GM19463 (cell line): ENCODE results near the gene CENPN.

ENCODE experiments used
- ATAC-seq: cut with Tn5 transposase; IDR thresholded peaks from one replicate; pipeline ENCODE4 v1.9.1; 2021; ENCODE audit warnings: mild to moderate bottlenecking, moderate library complexity; ENCODE audit not compliant: unreplicated experiment

Gene CENPN

DNA sequence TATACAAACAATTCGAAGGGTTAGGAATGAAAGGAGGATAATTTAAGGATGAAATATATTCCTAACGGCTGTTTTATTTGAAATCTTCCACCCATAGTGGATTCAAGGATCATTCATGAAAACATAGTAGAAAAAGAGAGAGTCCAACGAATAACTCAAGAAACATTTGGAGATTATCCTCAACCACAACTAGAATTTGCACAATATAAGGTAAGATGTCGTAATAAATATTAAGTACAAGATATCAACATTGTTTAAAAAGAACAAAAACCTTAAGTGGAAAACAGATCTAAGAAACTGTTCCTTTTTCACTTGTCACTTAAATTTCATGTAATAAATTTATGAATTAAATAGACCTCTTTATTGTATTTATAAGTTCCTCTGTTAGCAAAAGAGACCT is 19.4 kb downstream of the CENPN start:
- no peak for ATAC-seq

DNA sequence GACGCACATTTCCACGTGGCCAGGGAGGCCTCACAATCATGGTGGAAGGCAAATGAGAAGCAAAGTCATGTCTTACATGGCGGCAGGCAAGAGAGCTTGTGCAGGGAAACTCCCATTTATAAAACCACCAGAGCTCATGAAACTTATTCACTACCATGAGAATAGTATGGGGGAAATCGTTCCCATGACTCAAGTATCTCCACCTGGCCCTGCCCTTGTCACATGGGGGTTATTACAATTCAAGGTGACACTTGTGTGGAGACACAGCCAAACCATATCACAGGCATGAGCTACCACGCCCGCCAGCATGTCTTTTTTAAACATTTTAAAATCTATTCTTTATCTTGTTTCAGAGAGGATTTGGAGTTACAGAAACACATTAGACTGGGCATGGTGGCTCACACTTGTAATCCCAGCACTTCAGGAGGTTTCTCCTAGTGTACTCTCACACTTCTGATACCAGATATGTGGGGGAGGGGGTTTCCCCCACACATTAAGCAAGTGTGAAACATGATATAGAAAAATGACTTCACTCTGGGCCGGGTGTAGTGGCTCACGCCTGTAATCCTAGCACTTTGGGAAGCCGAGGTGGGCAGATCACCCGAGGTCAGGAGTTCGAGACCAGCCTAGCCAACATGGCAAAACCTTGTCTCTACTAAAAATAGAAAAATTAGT is 23.1 kb downstream of the CENPN start:
- ATAC-seq = no peak

DNA sequence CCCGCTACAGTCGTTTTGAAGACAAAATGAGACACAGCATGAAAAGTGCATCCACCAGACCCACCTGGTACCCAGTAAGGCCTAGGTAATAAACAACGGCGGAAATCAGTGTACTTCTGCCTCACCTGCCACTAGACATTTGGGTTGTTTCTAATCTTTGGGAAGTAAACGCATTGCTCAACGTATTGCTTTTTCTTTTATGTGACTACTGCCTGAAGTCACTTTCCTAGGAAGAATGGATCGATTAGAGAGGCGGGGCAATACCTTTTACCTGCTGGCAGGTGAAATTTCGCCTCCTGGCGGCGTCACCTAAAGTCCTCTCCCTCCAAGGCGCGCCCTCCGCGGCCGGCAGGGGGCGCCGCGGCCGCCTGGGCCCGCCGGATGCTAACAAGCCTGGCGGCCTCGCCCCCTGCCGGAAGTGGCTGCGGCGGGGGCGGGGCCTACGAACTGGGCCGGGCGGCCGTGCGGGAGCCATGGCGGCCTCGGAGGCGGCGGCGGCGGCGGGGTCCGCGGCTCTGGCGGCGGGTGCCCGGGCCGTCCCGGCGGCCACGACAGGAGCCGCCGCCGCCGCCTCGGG is 28.5 kb downstream of the CENPN start, which contains the start of gene ATMIN:
Gene ATMIN, plus strand, starts transcription at position 445 of the 577 bp plus-strand sequence. Its CDS starts 29 bp downstream, at position 474.
- peak; percentile 89 for ATAC-seq

DNA sequence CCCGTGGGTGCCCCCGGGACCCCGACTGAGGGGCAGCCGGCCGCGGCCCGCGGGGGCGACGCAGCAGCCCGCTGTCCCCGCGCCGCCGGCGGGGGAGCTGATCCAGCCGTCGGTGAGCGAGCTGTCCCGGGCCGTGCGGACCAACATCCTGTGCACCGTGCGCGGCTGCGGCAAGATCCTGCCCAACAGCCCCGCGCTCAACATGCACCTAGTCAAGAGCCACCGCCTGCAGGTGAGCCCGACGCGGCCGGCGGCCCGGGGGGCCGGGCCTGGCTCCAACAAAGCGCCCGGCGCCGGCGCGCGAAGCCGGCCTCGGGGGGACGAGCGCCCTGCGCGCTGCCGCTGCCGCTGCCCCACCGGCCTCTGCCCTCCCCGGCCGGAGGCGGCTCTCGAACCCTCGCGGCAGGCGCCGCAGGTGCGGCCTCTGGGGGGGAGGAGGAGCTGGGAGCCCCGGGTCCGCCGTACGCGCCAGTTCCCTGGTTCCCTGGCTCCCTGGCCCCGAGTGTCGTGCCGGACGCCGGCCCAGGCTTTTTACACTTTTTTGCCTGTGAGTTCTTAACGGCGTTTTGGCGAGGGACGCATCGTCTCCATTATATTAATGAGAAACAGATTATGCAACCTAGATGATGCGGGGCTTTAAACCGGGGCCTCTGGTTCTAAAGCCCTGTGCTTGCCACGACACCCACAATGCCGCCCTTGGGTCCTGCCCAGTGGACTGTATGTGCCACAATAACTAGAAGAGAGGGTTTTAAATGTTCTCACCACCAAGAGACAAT is 29.1 kb downstream of the CENPN start:
- ATAC-seq = peak; percentile 49

DNA sequence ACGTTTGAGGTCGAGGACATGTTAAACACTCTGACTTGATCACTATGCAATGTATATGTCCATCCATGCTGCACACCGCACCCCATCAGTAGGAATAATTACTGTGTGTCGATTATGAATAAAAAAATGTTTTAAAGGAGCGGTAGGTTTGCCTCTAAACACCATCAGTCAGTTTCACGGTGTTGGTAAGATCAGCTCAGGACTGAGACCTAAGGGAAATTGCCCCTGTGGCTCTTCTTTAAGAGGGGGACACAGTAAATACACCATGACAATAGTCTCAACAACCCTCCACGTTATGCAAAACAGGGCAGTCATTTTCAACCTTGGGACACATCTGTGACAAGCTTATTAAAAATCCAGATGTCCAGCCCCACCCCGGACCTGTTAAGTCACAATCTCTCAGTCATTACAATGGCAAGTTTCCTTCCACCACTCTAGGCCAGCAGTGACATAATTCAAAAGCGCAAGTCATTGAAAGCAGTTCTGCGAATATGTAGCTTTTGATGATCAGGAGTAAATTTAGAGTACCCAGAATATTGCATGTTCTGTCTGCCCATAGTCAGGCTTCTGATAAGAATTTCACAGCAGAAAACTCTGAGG is 29.8 kb downstream of the CENPN start:
- no peak for ATAC-seq

DNA sequence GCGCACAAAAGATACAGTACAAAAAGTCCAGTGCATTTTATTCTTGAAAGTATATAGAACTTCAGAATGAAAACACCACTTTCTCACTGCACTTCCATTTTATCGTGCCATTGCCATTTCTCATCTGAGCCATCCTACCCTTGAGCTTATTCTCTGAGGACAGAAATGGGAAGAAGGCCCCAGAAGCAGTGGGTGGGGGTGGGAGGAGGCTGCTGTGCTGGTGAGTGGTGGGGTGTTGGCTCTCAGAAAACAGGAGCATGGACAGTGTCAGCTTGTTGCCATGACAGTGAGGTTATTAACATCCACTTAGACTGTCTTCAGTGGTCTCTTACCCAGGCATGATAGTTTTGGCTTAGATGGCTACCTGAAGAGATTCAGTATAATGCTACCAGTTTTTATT is 33.1 kb downstream of the CENPN start:
- ATAC-seq = no peak

DNA sequence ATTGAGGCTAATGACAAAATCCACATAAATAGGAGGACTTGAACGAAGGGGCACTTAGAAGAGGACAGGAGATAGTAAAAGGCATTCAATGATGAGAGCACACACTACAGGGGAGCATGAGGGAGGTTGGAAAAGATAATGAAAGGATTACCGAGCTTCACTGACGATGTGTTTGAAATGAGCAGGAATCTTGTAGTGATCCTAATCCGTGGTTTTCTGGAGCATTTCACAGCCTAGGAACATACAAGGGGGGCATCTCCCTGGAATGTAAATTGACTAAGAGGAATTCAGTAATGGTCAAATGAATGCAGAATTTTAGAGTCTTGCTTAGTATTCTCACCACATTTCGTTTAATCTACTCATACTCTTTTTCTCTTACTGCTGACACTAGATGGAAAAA is 33.8 kb downstream of the CENPN start:
- no peak for ATAC-seq

DNA sequence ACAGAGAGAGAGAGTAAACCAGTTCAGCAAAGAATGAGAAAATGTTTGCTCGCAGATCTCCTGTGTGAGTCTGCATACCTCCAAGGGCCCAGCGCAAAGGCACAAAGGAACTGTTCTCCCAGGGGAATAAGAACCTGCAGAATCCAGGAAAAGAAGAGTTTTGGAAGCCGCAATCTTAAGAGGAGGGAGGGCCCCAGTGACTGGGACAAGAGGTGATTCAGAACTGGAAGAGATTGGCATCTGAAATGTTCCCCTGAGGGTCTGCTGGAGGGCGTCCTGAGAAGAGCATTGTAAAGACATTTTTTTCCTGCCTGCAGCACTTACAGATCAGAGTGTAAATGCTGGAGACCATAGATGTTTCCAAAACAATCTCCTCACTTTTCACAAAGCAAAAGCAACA is 34.7 kb downstream of the CENPN start:
- ATAC-seq = no peak

DNA sequence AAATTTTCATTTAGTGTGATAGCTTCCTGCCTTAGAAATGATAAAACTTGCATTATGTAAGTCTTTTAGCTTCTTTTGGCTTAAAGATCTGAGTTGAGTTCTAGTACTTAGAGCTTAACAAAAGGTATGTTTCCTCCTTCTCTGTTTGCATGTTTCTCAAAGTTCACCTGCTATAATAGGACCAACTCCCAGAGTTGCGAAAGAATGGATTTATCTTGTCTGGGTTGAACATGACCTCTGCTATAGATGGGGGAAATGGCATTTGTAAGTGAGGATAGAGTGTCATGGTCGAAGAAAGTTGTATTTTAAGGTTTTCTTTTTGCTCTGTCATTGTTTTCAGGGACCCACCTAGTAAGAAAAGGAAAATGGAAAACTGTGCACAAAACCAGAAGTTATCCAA is 35.8 kb downstream of the CENPN start:
- ATAC-seq = no peak

DNA sequence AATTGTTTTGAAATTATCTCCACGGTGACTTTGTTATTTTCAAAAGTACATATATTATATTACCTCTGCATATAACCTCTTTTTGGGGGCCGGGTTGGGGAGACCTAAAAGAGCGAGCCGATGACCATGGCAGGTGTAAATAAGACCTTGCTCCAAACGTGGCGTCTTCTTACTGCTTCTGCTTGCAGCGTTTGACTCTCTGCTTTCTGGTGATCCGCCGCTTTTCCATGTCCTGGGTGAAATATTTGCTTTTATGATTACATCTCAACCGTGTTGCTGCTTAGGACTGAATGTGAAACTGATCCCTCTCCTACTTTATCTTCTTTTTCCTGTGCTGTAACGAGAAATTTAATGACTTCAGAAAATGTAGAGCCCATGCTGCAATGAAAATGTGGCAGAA is 46.7 kb downstream of the CENPN start:
- ATAC-seq = no peak

DNA sequence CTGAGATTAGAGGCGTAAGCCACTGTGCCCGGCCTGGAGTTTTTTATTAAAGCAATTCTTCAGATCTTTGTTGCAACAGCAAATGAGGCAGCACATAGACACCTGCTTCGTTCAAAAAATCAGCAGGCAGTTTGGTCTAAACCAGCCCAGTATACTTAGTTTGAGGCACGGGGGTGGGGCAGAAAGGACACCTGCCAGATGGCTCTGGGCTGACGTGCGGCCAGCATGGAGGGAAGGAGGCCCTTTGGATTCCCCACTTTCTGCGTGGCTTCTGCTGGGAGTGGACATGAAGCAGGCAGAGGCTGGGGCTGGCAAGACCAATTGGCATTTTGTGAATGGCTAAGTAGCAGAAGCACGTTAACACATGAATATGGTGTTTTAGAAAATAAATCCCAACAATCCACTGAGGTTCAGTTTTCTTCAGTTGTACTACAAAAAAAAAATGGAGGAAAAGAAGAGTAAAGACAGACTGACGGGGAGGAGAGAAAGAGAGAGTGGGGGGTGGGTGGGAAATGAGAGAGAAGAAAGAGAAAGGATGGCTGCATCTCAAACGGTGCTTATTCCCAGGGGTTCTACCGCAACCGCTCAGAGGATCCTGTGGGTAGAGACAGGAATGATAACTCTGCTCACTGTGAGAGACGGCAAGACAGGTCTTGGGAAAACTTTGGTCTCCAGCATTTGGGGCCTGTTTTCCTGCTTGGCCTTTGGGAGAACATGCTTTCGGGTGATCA is 53.7 kb downstream of the CENPN start:
- no peak for ATAC-seq

DNA sequence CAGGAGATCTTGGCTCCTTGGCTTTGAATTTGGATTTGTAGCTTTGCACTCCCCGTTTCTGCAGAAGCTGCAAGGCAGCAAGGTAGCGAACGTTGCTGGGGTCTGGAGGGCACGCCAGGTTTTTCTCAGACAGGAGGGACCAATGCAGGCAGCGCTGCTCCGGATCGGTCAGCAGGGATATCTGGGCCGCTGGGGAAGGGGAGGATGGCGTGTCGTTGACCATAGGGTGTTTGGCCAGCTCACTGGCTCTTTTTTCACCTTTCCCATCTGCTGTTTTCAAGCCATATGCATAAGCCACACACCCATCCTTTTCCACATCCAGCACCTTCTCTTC is 54.3 kb downstream of the CENPN start:
- no peak for ATAC-seq

DNA sequence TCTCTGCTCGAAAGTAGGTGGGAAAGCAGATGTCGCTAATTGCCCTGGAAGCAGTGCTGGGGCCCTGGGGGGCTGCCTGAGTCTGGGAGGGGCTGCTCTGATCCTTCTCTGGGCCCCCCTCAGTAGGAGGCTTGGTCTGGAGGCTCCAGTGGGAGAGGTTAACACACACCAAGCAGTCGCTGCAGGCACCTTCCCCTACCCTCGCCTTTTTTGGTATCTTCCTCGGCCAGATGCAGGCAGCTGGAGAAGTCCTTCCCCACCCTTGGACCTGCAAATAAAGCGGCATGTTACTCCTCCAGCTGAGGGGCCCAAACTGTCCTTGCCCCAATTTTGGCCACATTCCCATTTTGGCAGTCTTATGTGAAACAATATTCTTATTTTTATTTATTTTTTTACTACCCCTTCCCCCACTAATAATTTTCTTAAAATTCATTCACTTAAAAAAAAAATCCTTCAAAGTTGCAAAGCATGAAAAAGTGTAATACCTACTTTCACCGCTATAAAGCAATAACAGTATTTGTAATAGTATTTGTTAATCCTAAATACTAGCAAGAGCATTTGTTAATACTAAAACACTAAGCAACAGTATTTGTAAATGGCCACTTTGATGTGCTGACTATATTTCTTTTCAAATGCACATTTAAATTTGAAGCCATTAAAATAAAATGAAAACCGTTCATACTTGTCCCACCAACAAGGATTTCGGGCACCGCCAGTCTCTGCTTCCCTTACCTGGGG is 55.0 kb downstream of the CENPN start:
- no peak for ATAC-seq

DNA sequence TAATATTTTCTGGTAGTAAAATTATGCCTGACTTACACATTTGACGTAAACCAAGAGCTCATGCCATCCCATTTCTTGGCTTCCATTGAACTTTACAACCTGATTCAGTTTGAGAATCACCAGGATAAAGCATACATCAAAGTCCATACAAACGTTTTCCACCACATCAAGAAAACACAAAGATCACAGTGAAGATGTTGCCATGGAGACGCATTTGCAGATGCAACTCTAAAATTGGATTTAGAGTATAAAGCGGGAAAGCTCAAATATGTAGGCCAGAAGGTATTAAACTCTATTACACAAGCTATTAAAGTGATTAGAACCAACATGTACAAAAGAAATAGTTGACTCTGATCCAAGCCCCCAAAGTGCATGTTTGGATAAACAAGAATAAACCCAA is 59.7 kb downstream of the CENPN start:
- no peak for ATAC-seq

DNA sequence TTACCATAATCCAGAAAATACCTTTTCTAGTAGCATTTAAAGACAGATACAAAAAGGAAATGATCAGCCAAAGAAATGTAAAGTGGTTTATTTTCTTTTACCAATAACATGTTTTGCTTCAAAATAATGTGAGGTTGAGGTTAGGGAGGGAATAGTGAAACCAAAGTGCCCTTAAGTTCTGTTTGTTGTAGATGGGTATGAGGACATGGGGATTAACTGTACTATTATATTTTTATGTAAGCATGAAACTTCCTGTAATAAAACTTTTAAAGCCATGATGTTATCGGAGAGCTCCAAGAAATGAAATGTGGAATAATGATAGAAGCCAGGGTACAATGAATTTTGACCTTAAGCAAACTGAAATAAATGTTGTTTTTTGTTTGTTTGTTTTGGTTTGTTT is 60.2 kb downstream of the CENPN start:
- no peak for ATAC-seq

DNA sequence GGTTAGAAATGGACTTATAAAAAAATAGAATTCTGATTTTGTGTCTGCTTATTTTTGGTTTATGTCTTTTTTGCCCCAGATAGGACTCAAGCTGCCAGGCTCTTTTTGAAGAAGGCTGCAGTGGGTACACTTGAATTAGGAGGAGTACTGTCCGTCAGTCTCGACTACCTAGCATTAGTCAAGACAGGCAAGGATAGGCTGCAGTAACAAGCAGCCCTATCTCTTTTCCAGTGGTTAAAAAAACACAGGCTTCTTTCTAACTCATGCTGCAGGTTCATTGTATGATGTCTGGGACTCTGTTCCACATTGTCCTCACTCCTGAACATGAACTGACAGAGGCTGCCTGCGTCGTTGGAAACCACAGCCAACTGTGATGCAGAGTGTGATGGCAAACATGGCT is 62.0 kb downstream of the CENPN start:
- no peak for ATAC-seq

DNA sequence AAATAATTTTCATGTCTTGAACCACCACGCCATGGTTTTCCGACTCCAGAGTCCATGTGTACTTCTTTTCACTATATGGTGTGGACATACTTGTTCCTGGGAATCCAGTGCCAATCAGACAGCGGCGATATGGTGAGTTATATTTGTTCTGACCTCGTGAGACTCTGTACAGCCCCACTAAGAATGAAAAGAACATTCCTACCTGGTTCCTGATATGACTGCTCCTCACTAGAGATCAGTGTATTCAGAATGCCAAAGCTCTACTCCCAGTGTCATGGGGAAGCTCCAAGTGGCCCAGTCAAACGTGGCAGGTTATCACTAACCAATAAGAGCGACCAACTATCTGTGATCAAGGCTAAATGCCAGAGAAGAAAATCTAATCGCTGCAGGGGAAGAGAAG is 64.0 kb downstream of the CENPN start:
- ATAC-seq = no peak

DNA sequence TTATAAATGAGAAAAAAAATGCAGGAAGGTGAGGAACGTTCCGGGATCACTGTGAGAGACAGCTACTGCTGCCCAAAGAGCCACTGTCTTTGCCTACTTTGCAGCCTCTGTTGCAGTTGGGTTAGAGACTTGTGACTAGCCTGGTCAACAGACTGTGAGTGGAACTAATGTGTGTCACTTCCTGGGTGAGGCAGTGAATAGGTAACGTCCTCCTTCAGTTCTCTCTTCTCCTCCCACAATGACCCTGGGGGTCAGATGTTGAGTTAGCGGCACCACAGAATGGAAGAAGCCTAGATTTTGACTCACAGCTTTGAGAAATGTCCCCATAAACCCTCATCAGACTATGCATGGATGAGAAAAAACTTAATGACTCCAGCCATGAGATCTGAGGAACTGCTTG is 64.8 kb downstream of the CENPN start:
- no peak for ATAC-seq

DNA sequence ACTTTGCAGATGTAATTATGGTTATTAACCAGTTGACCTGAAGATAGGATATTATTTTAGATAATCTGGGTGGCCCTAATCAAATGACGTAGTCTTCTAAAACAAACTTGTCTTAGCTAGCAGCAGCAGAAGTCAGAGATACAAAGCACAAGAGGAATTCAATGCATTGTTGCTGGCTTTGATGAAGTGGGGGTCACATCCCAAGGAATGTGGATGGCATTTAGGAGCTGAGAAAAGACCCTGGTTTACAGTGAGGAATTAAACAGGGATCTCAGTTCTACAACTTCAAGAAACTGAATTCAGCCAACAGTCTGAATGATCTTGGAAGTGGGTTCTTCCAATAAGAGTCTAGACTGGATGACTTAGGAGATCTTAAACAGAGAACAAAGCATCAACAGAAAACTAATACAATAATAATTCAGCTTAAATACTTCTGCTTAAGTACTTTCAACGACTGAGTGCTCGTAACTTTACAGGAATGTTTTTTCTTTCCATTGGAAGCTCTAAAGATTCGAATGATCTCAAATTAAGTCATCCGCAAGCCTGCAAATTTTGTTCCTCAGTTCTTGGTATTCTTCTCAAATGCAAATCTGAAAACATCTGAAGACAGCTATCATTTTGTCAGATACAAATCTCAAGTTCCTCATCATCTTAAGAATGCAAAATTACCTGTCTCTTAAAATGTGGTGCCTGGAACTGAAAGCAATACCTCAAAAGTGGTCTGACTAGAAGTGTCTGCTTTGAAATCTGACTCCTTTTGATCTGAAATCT is 66.7 kb downstream of the CENPN start:
- ATAC-seq = no peak

DNA sequence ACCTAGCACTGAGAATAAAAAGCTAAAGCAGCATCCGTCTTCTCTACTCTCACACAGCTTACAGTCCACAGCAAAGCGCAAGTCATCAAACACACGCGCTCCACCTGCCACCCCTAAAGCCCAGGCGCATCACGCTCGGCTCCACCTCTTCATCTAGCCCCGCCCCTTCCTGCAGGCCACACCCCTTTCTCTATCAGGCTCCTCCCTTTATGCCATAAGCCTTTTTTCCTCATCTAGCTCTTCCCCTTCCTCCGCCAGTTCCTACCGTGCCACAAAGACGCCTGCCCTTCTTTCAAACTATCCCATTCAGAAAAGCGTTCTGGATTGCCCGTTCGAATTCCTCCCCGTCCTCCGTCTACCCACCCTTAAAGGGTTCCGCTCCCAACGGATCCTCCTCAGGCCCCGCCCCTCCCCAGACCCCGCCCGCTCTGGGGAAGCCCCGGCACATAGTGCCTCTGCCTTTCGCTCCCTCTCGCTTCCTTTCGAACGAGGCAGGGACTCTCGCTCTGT is 69.6 kb downstream of the CENPN start:
- ATAC-seq = peak; percentile 77
